Measurements from ENCODE around the gene PRSS36.

GRCh38 chr16:31168848-31169247 is 19.0 kb upstream of the PRSS36 start:
- no peak for TF ChIP-seq ZNF366 (tag by site-specific recombination; conservative IDR thresholded peaks at IDR 0.05)
- TF ChIP-seq CTCF (tag by site-specific recombination; IDR thresholded peaks at IDR 0.05), result no peak
- TF ChIP-seq ATF2 (tag by site-specific recombination; IDR thresholded peaks at IDR 0.05; ENCODE audit: low read depth), result no peak
- no peak for TF ChIP-seq ZNF155 (tag by site-specific recombination; IDR thresholded peaks at IDR 0.05)
- no peak for TF ChIP-seq ZNF184 (tag by site-specific recombination; IDR thresholded peaks at IDR 0.05)
- no peak for TF ChIP-seq ZBTB7A (tag by site-specific recombination; IDR thresholded peaks at IDR 0.05; ENCODE audit: low read depth)
- no peak for TF ChIP-seq ZFP69B (tag by site-specific recombination; IDR thresholded peaks at IDR 0.05)
- TF ChIP-seq ZNF274 (IDR thresholded peaks at IDR 0.05; ENCODE audit: low read length), result no peak
- TF ChIP-seq ZNF274 (tag by site-specific recombination; IDR thresholded peaks at IDR 0.05; ENCODE audit: borderline replicate concordance), result no peak
- TF ChIP-seq ZFP3 (tag by site-specific recombination; IDR thresholded peaks at IDR 0.05; ENCODE audit: low read depth), result no peak
- no peak for TF ChIP-seq ZNF658 (tag by site-specific recombination; IDR thresholded peaks at IDR 0.05)
- TF ChIP-seq MEIS1 (CRISPR knock-in tag; IDR thresholded peaks at IDR 0.05; ENCODE audit: borderline replicate concordance), result no peak
- no peak for TF ChIP-seq REST (tag by site-specific recombination; IDR thresholded peaks at IDR 0.05)
- TF ChIP-seq ZNF501 (tag by site-specific recombination; IDR thresholded peaks at IDR 0.05), result no peak
- TF ChIP-seq ZNF830 (tag by site-specific recombination; IDR thresholded peaks at IDR 0.05; ENCODE audit: low read depth), result no peak
